Activated CD4-positive, alpha-beta T cell treated with anti-CD3 and anti-CD28 coated beads, Interleukin-2, amount 50 U/mL, for 24 hours (primary cell): Measurements from ENCODE around the gene BZW2.

Source experiments
- DNase-seq, 2 donors: peaks; one replicate each; pipeline ENCODE4 v3.0.0-alpha.2; 2020; ENCODE audit warnings: low read depth in 1 of 2, low spot score in 1 of 2

The BZW2 gene

DNA sequence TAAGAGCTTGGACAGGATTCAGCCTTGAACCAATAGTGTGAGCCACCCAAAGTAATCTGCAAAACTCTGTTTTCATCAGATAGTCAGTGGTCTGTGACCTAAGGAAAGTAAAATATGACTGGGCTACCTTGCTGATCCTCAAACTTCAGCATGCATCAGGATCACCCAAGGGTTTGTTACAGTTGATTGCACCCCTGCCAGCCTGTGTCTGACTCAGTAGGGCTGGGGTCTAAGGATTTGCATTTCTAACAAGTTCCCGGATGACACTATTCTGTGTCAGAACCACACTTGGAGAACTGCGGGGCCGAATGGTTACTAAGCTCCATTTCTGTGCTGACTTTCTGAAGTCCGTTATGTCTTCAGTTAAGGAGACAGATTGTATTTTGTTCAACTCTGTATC, 66.9 kb downstream of the BZW2 start:
- DNase-seq: no peak

DNA sequence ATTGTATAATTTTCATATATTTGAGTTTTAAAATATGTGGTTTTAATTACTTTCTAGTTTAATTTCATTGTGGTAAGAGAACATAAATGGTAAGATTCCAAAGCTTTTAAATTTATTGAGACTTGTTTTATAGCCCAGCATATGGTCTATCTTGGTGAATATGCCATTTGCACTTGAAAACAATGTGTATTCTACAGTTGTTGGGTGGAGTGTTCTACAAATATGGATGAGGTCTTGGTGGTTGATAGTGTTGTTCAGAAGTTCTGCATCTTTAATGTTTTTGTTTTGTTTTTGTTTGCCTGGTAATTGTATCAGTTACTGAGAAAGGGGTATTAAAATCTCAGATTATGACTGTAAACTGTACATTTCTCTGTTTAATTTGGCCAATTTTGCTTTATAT, 69.9 kb downstream of the BZW2 start:
- no peak for DNase-seq

DNA sequence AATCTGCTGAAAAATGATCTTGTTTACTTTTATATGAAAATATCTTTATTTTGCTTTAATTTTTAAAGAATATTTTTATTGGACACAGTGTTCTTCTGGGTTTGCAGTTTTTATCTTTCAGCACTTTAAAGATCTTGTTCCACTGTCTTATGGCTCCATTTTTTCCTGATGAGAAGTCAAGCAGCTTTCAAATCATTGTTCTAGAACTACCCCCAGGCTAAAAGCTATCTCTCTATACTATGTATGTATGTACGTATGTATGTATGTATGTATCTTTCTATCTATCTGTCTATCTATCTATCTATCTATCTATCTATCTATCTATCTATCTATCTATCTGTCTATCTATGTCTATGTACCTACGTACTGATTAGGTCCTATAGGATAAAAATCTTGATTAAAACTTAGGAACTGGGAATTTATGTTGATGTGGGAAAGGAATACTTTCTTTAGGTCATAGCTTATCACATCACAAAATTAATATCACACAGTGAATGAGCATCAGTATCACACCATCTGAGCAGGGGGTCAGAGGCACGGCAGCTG, 72.2 kb downstream of the BZW2 start:
- no peak for DNase-seq

DNA sequence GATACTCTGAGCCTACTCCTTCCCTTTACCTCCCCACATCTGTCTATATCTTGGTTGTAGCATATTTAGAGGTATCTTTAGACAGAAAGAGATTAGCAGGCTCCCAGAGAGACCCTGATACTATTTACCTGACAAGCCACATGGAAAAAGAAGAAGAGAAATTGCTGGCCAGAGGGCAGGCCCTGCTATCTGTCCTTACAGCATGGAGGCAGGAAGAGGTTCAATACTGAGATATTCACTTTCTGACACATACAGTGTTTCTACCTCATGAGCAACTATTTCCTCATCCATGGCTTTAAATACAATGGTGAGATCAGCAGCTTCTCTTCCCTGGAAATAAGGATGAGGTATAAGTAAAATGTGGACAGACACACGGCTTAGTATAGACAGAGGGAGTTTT, 73.7 kb downstream of the BZW2 start:
- no peak for DNase-seq

GRCh38 chr7:16721541-16721940, 75.6 kb downstream of the BZW2 start:
- no peak for DNase-seq

DNA sequence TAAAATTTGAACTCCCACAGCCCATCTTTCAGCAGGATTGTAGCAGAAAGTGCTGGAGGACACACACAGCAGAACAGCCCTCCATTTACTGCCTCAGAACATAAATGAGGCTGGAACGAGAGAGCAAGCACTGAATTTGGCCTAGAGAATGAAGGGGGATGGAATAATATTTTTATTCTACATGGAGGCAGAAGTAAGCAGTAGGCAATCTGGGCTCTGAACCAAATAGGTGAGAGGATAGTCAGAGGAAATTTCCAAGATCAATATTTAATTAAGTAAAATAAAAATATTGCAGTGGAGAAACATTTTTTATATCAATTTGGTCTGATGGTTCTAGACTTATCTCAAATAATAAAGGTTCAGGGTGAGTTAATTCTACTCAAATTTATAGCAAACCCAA, 78.4 kb downstream of the BZW2 start:
- DNase-seq: no peak

- DNase-seq: no peak
These were observed 80.2 kb downstream of the BZW2 start for GRCh38 chr7:16726189-16726588.

DNA sequence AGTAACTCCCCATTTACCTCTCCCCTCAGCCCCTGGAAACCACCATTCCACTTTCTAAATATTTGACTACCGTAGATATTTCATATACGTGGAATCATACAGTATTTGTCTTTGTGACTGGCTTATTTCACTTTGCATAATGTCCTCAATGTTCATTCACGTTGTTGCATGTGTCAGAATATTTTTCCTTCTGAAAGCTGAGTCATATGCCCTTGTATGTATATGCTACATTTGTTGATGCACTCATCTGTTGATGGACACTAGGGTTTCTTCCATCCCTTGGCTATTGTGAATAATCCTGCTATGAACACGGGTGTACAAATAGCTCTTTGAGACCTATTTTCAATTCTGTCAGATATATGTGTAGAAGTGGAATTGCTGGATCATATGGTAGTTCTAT, 81.8 kb downstream of the BZW2 start:
- no peak for DNase-seq

GRCh38 chr7:16728811-16729210, 82.8 kb downstream of the BZW2 start:
- no peak for DNase-seq

DNA sequence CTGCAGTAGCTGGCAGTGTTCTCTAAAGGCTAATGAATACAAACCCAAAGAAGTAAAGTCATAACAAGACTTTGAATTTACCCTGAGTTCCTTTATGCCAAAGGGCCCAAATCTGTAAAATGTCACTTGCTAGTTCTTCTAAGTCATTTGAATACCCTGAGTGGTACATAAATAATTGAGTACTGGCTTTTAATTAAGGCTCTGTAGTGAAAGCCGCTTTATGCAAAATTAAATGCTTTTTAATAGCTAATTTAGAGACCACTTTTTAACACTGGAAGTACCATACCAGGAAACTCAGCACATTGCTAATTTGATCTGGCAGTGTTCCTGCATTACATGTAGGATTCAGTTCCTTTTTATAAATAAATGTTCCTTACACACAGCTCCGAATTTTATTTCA, 83.6 kb downstream of the BZW2 start:
- no peak for DNase-seq

- no peak for DNase-seq
These were observed 85.0 kb downstream of the BZW2 start for GRCh38 chr7:16730937-16731336.

DNA sequence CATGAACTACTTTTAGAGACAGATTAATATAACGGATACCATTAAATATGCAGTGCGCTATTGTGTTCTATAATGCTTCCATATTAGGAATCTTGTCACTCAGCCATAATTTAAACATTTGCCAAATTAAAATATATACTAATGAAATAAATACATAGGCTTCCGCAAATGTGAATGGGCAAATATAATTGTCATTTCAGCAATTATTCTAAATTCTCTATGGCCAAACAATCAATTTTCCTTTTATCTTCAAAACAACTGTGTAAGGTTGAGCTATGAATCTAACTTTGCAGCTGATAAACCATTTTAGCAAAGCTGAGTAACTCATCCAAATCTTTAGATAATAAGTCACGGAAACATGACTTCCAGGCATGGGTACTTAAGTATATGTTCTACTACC, 86.8 kb downstream of the BZW2 start:
- no peak for DNase-seq

GRCh38 chr7:16734148-16734726, 88.3 kb downstream of the BZW2 start:
- no peak for DNase-seq

- DNase-seq: no peak
These were observed 89.0 kb downstream of the BZW2 start for GRCh38 chr7:16735020-16735419.

GRCh38 chr7:16738011-16738688, 92.2 kb downstream of the BZW2 start:
- no peak for DNase-seq

GRCh38 chr7:16739863-16740622, 94.1 kb downstream of the BZW2 start:
- DNase-seq: no peak

DNA sequence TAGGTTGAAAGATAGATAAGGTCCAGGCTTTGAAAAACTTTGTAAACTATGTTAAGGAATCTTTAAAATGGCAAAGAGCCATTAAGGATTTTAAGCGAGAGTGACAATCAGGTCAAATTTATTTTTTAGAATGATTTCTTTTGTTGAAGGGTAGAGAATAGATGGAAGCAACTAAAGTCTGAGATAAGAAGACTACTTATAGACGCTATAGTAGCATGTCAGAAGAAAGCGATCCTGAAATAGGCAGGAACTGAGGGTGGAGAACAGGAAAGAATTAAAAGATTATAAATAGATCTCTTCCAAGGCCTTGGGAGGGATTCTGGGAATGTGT, 94.6 kb downstream of the BZW2 start:
- DNase-seq: no peak

- DNase-seq: no peak
These were observed 95.0 kb downstream of the BZW2 start for GRCh38 chr7:16740996-16741395.

GRCh38 chr7:16741676-16742075, 95.7 kb downstream of the BZW2 start:
- no peak for DNase-seq

GRCh38 chr7:16742547-16742946, 96.6 kb downstream of the BZW2 start:
- no peak for DNase-seq

DNA sequence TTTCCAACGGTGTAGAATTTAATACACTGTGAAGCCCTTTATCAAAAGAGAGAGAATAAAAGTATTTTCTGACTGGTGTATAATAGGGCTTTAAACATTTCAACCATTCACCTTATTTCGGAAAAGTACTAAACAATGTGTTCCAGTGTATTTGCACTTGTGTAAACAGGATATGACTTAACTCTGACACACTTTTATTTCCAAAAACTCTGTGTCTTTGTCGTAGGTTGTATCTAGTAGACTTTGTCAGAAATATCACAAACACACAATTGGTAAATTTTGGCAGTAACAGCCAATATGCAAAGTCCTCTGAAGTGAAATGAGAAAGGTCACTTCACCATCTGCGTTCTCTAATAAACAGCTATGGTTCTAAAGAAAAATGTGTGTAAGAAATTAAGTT, 97.3 kb downstream of the BZW2 start:
- DNase-seq: no peak

GRCh38 chr7:16744518-16745250, 98.7 kb downstream of the BZW2 start:
- DNase-seq: no peak
